OCI-LY7 (cell line): ENCODE measurements around the gene RPUSD3.

Experiments
- EZH2phosphoT487 ChIP-seq: fragments of 200-600 bp; sonication (generic); IDR thresholded peaks from 2 replicates; pipeline ENCODE4 v1.6.1; 2018; ENCODE audit warnings: low read depth, borderline replicate concordance, mild to moderate bottlenecking, mixed run types, antibody characterized with exemption, low read length, moderate library complexity, mixed read lengths
- TF ChIP-seq, protein P1 (sequence below): fragments of 200-600 bp; sonication (generic); conservative IDR thresholded peaks from 2 replicates; pipeline ENCODE4 v1.5.1; 2014; ENCODE audit warnings: mild to moderate bottlenecking, antibody characterized with exemption, low read length, moderate library complexity, mixed read lengths

DNA sequence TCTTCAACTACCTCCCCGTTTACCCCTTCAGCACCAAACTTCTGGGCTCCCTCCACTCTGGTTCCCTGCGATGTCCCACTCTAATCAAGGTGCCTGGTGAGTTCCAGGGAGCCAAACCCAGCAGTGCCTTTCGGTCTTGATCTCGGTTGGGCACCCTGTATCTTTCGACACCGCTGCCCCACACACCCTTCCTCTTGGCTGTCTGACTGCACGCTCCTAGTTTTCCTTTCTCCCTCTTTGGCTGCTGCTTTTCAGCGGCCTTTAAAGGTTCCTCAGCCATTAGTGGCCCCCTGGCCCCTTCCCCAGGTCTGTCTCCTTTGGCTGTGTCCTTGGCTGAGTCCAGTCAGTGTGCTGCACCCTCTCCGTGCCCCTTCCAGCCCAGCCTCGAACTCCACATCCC lies 33.0 kb downstream of the RPUSD3 start:
- TF ChIP-seq, protein P1, sequence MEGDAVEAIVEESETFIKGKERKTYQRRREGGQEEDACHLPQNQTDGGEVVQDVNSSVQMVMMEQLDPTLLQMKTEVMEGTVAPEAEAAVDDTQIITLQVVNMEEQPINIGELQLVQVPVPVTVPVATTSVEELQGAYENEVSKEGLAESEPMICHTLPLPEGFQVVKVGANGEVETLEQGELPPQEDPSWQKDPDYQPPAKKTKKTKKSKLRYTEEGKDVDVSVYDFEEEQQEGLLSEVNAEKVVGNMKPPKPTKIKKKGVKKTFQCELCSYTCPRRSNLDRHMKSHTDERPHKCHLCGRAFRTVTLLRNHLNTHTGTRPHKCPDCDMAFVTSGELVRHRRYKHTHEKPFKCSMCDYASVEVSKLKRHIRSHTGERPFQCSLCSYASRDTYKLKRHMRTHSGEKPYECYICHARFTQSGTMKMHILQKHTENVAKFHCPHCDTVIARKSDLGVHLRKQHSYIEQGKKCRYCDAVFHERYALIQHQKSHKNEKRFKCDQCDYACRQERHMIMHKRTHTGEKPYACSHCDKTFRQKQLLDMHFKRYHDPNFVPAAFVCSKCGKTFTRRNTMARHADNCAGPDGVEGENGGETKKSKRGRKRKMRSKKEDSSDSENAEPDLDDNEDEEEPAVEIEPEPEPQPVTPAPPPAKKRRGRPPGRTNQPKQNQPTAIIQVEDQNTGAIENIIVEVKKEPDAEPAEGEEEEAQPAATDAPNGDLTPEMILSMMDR, result no peak
- TF ChIP-seq EZH2phosphoT487, result no peak
